ENCODE data around the gene SFSWAP.

DNA sequence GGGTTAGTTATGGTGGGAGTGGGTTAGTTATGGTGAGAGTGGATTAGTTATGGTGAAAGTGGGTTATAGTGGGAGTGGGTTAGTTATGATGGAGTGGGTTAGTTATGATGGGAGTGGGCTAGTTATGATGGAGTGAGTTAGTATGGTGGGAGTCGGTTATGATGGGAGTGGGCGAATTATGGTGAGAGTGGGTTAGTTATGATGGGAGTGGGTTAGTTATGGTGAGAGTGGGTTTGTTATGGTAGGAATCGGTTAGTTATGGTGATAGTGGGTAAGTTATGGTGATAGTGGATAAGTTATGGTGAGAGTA is 22.1 kb upstream of the SFSWAP start:
- TF ChIP-seq, protein P1, sequence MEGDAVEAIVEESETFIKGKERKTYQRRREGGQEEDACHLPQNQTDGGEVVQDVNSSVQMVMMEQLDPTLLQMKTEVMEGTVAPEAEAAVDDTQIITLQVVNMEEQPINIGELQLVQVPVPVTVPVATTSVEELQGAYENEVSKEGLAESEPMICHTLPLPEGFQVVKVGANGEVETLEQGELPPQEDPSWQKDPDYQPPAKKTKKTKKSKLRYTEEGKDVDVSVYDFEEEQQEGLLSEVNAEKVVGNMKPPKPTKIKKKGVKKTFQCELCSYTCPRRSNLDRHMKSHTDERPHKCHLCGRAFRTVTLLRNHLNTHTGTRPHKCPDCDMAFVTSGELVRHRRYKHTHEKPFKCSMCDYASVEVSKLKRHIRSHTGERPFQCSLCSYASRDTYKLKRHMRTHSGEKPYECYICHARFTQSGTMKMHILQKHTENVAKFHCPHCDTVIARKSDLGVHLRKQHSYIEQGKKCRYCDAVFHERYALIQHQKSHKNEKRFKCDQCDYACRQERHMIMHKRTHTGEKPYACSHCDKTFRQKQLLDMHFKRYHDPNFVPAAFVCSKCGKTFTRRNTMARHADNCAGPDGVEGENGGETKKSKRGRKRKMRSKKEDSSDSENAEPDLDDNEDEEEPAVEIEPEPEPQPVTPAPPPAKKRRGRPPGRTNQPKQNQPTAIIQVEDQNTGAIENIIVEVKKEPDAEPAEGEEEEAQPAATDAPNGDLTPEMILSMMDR (IDR thresholded peaks at IDR 0.05; ENCODE audit: low read depth, low read length, poor library complexity, severe bottlenecking), result no peak
- TF ChIP-seq EZH2phosphoT487 (IDR thresholded peaks at IDR 0.05; ENCODE audit: borderline replicate concordance, low read length), result no peak
